ENCODE results near the gene HRH2.
"Not testable (repeated sequence)": the region's sequence is repeated elsewhere in the genome, so short reads cannot be mapped to it uniquely, and the experiment has no call there.

HRH2 gene

DNA sequence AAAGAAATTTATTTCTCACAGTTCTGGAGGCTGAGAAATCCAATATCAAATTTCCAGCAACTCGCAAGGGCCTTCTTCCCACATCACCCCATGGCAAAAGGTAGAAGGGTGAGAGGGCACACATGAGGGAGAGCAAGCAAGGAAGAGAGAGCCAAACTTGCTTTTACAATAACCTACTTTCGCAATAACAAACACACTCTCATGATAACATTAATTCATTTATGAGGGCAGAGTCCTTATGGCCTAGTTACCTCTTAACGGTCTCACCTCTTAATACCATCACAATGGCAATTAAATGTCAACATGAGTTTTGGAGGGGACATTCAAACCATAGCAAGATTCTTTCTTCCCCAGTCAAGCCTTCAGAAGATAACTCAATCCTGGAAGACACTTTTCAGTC is 11.6 kb upstream of the HRH2 start:
- DNase-seq (ENCODE audit: low spot score): no peak

DNA sequence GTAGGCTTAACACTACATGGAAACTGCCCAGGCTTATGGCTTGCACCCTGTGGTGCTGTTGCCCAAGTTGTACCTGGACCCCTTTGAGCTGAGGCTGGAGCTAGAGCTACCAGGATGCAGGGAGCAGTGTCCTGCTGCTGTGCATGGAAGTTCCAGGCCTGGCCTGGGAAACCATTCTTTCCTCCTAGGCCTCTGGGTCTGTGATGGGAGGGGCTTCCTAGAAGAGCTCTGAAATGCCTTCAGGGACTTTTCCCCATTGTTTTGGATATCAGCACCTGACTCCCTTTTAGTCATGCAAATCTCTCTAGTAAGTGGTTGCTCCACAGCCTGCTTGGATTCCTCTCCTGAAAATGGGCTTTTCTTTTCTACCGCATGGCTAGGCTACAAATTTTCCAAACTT is 7.9 kb upstream of the HRH2 start:
- no peak for DNase-seq (ENCODE audit: low spot score)

- DNase-seq (ENCODE audit: low spot score): not testable (repeated sequence)
Measured at GRCh38 chr5:175650430-175651205, 7.3 kb upstream of the HRH2 start.

DNA sequence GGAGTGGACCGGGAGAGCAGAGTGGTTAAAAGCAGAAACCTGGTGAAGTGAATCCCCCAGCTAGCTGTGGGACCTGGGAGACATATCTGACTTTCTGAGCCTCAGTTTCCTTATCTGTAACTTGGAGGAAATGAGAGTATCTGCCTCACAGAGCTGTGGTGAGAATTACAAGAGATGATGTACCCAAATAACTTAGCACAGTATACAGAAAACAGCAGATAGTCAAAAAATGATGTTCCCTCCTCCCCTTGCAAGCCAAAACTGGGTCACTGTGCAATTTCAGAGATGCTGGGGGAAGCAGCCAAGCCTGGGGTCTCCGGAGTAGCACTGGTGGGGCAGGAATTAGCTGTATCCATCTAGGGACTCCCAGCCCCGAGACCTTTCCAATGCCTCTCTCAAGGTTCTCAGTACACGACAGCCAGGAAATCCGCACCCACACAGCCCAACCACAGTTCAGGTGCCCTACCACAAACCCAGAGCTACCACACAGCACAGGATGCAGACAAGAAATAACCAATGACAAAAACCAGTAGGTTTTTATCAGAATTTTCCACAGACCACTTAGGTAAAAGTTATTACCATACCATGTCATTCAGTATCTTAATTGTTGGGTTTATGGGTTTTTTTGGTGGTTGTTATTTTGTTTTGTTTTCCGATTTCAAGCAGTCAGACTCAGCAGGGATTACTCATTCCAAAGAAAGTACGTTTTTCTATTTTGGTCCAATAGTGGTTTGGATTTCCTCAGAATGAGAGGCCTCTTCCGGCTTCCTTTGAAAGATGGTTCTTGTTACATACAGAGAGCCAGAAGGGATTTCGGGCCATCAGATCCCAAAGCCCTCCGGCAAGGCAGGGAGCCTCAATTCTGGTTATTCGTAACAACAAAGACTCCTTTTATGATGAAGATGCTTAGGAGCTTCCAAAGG is 4.9 kb upstream of the HRH2 start:
- DNase-seq (ENCODE audit: low spot score): no peak

DNA sequence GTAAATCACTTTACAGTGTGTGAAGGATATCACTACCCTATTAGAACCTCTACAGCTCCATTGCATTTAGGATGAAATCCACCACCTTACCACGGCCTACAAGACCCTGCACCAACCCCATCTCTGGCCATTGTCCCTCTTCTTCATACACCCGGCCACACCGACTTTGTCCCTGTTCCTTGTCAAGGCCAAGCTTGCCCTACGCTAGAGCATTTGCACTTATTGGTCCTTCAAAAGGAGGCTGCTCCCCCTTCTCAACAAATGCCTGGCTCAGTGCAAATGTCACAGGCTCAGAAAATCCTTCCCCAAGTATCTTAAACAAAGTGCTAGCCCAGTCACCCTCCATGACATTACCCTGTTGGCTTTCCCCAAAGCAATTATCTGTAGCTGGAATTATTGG is 4.1 kb upstream of the HRH2 start:
- DNase-seq (ENCODE audit: low spot score): no peak

GRCh38 chr5:175654339-175654738 is 3.5 kb upstream of the HRH2 start:
- DNase-seq (ENCODE audit: low spot score): no peak

DNA sequence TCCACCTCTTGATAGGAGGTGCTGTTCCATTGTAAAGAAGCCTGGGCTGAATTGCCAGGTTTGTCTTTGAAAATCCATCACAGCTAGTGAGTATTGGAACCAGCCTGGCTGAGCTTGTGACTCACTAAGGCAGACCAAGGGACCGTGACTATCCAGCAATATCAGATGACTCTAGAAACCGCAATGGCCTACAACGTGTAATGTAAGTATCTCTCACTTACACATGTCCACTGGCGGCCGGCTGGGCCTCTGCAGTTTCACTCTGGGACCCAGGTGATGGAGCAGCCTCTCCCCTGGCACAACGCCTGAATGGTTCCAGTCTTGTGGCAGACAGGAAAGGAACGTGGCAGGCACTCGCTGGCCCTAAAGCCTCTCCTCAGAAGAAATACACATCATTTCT is 3.1 kb upstream of the HRH2 start:
- DNase-seq (ENCODE audit: low spot score): no peak

DNA sequence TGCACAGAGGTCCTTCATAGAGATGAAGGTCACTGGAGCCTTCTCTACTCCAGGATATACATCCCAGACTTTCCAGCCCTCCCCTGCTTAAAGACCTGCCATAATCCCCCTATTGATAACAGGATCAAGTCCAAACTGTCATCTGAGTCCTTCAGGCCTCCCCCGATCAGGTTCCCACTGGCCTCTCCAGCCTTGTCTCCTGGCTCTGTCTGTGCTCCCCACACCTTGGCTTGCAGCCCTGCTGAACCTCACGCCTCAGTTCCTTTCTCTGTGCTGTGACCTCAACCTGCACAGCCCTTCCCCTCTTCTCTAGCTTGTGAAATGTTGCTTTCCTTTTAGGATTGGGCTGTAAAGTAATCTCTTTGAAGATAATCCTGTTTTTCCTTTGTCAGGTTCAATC is 2.5 kb upstream of the HRH2 start:
- no peak for DNase-seq (ENCODE audit: low spot score)

- DNase-seq (ENCODE audit: low spot score): no peak
Measured at GRCh38 chr5:175656966-175657365, 905 bp upstream of the HRH2 start.

GRCh38 chr5:175658299-175659145 is 651 bp downstream of the HRH2 start:
- no peak for DNase-seq (ENCODE audit: low spot score)

GRCh38 chr5:175659546-175660253 is 1.8 kb downstream of the HRH2 start:
- no peak for DNase-seq (ENCODE audit: low spot score)

GRCh38 chr5:175663186-175664184 is 5.6 kb downstream of the HRH2 start:
- no peak for DNase-seq (ENCODE audit: low spot score)

- no peak for DNase-seq (ENCODE audit: low spot score)
Measured at GRCh38 chr5:175664723-175665122, 6.9 kb downstream of the HRH2 start.

- no peak for DNase-seq (ENCODE audit: low spot score)
Measured at GRCh38 chr5:175666216-175666615, 8.3 kb downstream of the HRH2 start.

DNA sequence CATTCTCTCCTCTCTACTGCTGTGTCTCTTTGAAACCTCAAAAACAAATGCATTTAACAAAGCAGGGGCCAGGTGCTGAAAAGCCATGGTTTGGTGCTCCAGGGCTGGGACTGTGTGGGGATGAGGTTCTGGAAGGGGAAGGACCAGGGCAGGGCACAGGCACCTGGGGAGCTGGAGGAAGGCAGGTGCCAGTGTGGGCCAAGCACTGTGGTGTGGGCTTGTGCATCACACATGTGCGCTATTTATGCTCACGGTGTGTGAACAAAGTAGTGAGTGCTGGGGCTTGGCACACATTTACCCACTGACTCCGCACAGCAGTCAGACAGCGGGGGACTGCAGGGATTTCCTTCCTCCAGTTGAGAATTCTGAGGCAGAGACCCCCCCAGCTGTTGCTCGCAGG is 10.1 kb downstream of the HRH2 start:
- DNase-seq (ENCODE audit: low spot score): no peak

DNA sequence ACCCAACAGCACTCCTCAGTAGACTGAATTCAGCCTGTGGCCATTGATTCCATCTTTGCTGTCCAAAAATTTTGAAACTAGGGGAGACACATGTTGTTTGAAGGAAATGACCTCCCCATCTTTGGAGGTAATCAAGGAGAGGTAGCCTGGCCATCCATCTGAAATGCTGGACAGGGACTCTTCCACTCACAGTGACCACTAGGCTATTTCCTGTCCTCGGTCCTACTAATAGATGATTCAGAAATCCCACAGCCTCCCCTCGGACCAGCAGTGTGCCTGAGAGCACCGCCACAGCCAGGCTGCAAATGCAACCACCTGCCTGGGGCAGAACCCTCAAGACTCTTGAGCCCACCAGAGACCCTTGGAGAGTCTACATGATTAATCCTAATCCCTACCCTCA is 12.5 kb downstream of the HRH2 start:
- no peak for DNase-seq (ENCODE audit: low spot score)

- DNase-seq (ENCODE audit: low spot score): no peak
Measured at GRCh38 chr5:175671013-175671412, 13.1 kb downstream of the HRH2 start.

- DNase-seq (ENCODE audit: low spot score): no peak
Measured at GRCh38 chr5:175672976-175673648, 15.2 kb downstream of the HRH2 start.

GRCh38 chr5:175674731-175675346 is 17.0 kb downstream of the HRH2 start:
- DNase-seq (ENCODE audit: low spot score): no peak
